Activated CD4-positive, alpha-beta memory T cell treated with anti-CD3 and anti-CD28 coated beads, Interleukin-2, amount 10 ng/mL, durations not matched to agents 7 days and 5 days (primary cell): Measurements from ENCODE around the gene KCNMA1. TPM values are rescaled to one million over a fixed set of nuclear protein-coding genes. Genes with fewer than 3 reads are reported as not detected.
"Not testable (repeated sequence)": the region's sequence is repeated elsewhere in the genome, so short reads cannot be mapped to it uniquely, and the experiment has no call there.

ENCODE experiments used
- CTCF ChIA-PET: fragments of 350-600 bp; sonication (Branson Sonifier 250); formaldehyde crosslinking; loops from one replicate; lab custom pipeline; 2021; ENCODE audit warnings: antibody characterized with exemption, inconsistent platforms; lab: Charles Lee
- POLR2A ChIA-PET: fragments of 350-600 bp; sonication (Branson Sonifier 250); formaldehyde crosslinking; loops from one replicate; lab custom pipeline; 2021; ENCODE audit warnings: antibody characterized with exemption; lab: Charles Lee
- DNase-seq: peaks from one replicate; pipeline ENCODE4 v3.0.0-alpha.2; 2020
- H3K27ac Mint-ChIP-seq: one replicate; pipeline ENCODE4 v1.8.0; 2021; ENCODE audit warnings: mild to moderate bottlenecking, mixed read lengths
- H3K27me3 Mint-ChIP-seq: one replicate; pipeline ENCODE4 v1.8.0; 2021; ENCODE audit warnings: mixed read lengths
- H3K36me3 Mint-ChIP-seq: one replicate; pipeline ENCODE4 v1.8.0; 2021; ENCODE audit warnings: low read depth, mixed read lengths
- H3K4me1 Mint-ChIP-seq: one replicate; pipeline ENCODE4 v1.8.0; 2021; ENCODE audit warnings: mixed read lengths
- H3K4me3 Mint-ChIP-seq: one replicate; pipeline ENCODE4 v1.8.0; 2021; ENCODE audit warnings: mild to moderate bottlenecking, mixed read lengths
- H3K9me3 Mint-ChIP-seq: one replicate; pipeline ENCODE4 v1.8.0; 2021; ENCODE audit warnings: mixed read lengths
- total RNA-seq, 2 experiments: library from RNA; stranded (reverse); gene quantifications; one replicate each; pipeline ENCODE4 v1.2.3, GENCODE V29; 2021

KCNMA1 gene
- total RNA-seq, 2 experiments from 2014 or later = 0.25 to 0.38 TPM

DNA sequence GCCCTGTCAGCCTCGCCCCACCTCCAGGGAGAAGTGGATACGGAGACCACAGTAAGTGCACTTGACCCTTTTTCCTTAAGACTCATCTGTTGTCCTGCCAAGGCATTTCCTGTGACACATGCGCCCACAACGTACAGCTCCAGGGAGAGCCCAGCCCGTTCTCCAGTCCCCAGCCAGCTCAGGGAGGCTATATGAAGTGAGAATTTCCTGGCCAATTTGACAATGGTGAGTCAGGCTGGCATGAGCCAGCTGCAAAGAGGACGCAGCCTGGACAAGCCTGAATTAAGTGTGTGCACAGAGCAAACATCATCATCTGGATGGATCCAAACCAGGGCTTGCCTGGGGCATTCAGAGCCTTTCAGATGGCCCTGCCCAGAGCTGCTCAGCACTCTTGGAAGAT is 244.8 kb downstream of the KCNMA1 start:
- Mint-ChIP-seq H3K4me1 (no peaks in the 10 kb centered on the region), H3K27me3 (no peaks in the 10 kb centered on the region), H3K27ac (no peak overlapping the region), H3K4me3 (no peak overlapping the region), H3K36me3 (no peaks in the 10 kb centered on the region), H3K9me3 (no peaks in the 10 kb centered on the region)
- ChIA-PET POLR2A (no interaction called here), CTCF (interaction anchor here (0.7 to 1.2 kb wide), 4 partner anchors 29 to 250 kb away, joined by 3 read pairs; no protein-coding TSS in a partner anchor)
- no peak for DNase-seq

DNA sequence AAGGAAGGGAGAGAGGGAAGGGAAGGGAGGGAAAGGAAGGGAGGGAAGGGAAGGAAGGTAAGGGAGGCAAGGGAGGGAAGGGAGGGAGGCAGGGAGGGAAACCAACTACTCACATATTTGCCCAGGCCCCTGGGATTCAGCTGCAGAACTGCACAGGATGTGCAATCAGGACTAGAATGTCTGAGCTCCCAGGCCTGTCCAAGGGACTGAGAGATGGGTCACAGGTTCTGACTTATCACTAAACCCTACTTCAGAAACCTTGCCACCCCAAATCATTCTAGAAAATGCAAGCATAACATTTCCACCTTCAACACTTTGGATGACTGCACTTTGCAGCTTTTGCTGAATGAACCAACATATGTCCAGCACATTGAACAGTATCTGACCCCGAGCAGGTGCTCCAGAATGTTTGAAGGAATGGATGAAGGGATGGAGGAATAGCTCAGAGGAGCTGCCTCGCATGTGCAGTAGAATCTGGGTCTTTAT is 245.3 kb downstream of the KCNMA1 start:
- no peaks in the 10 kb centered on the region for H3K27me3 Mint-ChIP-seq
- no peak for DNase-seq

DNA sequence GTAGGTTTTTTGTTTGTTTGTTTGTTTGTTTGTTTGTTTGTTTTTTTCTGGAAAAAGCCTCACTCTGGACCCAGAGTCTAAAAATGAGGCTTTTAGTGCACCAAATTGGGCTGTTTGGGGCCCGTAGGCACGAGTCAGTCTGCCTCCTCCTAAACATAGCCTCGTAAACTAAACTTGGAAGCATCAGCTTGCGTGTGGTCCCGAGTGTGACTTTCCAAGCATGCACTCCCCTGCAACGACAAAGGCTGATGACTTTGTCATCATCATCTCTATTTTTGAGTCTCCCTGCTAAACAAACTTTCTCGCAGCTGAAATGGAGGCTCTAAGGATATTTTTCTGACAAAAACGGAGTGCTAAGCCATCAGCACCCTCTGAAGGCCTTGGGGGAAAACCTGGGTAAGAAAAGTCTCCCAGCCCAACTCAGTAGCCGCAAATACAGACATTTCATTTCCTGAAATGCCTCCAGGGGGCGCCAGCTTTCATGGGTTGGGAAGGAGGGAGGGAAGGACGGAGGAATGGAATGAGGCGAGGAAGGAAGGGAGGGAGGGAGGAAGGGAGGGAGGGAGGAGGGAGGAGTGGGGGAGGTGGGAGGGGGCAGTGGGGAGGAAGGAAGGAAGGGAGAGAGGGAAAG is 245.9 kb downstream of the KCNMA1 start:
- no peaks in the 10 kb centered on the region for H3K27me3 Mint-ChIP-seq
- no peaks in the 10 kb centered on the region for H3K36me3 Mint-ChIP-seq
- no peaks in the 10 kb centered on the region for H3K4me1 Mint-ChIP-seq
- H3K9me3 Mint-ChIP-seq = no peaks in the 10 kb centered on the region
- CTCF ChIA-PET = interaction anchor here (1.1 kb wide), 1 partner anchor 252 kb away, joined by 3 read pairs; no protein-coding TSS in a partner anchor
- peak; percentile 24 for DNase-seq
- H3K27ac Mint-ChIP-seq = no peak overlapping the region
- H3K4me3 Mint-ChIP-seq = no peak overlapping the region
- POLR2A ChIA-PET = no interaction called here

More for the DNA sequence above, 245.3 kb downstream of the KCNMA1 start:
- no peaks in the 10 kb centered on the region for H3K36me3 Mint-ChIP-seq
- no peaks in the 10 kb centered on the region for H3K4me1 Mint-ChIP-seq
- POLR2A ChIA-PET = no interaction called here
- no peaks in the 10 kb centered on the region for H3K9me3 Mint-ChIP-seq
- CTCF ChIA-PET = interaction anchor here (0.7 to 1.2 kb wide), 4 partner anchors 30 to 251 kb away, joined by 3 read pairs; no protein-coding TSS in a partner anchor
- H3K4me3 Mint-ChIP-seq = no peak overlapping the region
- no peak overlapping the region for H3K27ac Mint-ChIP-seq

DNA sequence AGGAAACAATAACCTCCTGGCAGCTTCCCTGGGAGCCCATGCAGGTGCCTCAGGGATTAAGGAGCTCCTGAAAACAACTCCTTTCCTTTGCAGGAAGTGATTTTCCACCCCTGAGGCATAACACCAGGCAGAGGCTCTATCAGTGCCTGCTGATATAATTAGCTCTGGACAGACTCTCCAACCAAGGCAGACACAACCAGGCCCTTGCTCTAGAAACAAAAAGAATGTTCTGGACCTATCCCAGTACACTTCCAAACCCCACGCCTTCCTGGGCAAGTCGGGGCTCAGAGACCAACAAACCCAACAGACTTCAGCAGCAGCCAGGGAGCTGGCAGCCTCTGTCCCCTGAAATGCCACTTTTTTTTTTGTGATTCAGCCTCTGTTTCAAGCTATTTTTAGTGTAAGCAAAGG is 247.1 kb downstream of the KCNMA1 start:
- no peak overlapping the region for H3K4me3 Mint-ChIP-seq
- no peak overlapping the region for H3K27ac Mint-ChIP-seq
- POLR2A ChIA-PET = no interaction called here
- no peaks in the 10 kb centered on the region for H3K36me3 Mint-ChIP-seq
- no peaks in the 10 kb centered on the region for H3K9me3 Mint-ChIP-seq
- DNase-seq = no peak
- H3K4me1 Mint-ChIP-seq = no peaks in the 10 kb centered on the region
- H3K27me3 Mint-ChIP-seq = no peaks in the 10 kb centered on the region
- CTCF ChIA-PET = interaction anchor here (1.6 kb wide), 1 partner anchor 252 kb away, joined by 4 read pairs; no protein-coding TSS in a partner anchor

DNA sequence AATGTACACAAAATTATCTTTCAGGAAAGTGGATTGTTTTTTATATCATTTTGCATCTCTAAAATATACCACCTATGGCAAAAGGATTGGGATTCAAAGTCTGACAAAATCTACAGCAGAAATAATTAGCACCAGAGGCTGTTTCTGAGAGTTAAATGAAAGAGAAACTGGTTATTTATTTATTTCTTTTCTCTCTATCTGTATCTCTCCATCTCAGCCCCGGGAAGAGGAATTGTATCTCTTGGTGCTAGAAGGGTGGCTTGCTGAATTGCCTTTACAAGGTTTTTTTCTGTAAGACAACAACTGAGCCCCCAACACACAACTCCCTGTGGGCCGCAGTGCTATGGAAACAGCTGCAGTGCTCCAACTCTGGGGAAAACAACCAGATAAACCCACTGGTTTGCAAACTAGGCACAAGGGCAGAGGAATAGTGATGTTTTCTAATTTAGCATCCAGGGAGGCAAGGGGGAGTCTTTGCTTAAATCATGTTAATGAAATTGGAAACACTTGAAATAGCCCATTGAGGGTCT is 249.0 kb downstream of the KCNMA1 start:
- H3K27ac Mint-ChIP-seq = no peak overlapping the region
- ChIA-PET CTCF (no interaction called here), POLR2A (no interaction called here)
- H3K36me3 Mint-ChIP-seq = no peaks in the 10 kb centered on the region
- H3K4me1 Mint-ChIP-seq = no peaks in the 10 kb centered on the region
- no peak overlapping the region for H3K4me3 Mint-ChIP-seq
- no peak for DNase-seq
- H3K27me3 Mint-ChIP-seq = no peaks in the 10 kb centered on the region
- H3K9me3 Mint-ChIP-seq = no peaks in the 10 kb centered on the region

DNA sequence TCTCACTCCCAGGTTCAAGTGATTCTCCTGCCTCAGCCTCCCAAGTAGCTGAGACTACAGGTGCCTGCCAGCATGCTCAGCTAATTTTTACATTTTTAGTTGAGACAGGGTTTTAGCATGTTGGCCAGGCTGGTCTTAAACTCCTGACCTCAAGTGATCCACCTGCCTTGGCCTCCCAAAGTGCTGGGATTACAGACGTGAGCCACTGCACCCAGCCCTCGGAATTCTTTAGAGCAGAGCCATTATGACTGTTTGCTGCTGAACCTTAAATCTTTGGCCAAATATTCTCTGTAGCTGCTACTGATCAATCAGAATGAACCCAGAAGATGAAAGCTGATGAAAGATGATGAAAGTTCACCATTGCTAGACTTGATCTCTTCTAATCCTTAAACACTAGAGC is 249.9 kb downstream of the KCNMA1 start:
- CTCF ChIA-PET, H3K27ac Mint-ChIP-seq, H3K27me3 Mint-ChIP-seq, H3K4me1 Mint-ChIP-seq, DNase-seq, H3K4me3 Mint-ChIP-seq, H3K36me3 Mint-ChIP-seq, POLR2A ChIA-PET, H3K9me3 Mint-ChIP-seq: not testable (repeated sequence)

DNA sequence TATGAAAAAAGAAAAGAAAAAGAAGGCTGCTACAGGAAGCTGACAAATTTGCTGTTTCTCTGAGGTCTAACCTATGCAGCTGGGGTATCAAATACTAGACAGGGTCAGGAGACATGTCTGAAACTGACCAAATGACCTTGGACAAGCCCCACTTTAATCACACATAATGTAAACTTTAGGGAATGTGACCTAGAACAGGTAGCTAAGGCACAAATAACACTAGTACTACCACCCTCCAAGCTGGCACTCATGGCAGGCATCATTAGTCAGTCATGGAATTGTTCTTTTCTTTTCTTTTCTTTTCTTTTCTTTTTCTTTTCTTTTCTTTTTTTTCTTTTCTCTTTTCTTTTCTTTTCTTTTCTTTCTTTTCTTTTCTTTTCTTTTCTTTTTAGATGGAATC is 250.4 kb downstream of the KCNMA1 start:
- Mint-ChIP-seq H3K27me3 (no peaks in the 10 kb centered on the region), H3K27ac (no peak overlapping the region), H3K9me3 (no peaks in the 10 kb centered on the region), H3K36me3 (no peaks in the 10 kb centered on the region), H3K4me1 (no peaks in the 10 kb centered on the region), H3K4me3 (no peak overlapping the region)
- CTCF ChIA-PET = no interaction called here
- POLR2A ChIA-PET = no interaction called here
- no peak for DNase-seq

DNA sequence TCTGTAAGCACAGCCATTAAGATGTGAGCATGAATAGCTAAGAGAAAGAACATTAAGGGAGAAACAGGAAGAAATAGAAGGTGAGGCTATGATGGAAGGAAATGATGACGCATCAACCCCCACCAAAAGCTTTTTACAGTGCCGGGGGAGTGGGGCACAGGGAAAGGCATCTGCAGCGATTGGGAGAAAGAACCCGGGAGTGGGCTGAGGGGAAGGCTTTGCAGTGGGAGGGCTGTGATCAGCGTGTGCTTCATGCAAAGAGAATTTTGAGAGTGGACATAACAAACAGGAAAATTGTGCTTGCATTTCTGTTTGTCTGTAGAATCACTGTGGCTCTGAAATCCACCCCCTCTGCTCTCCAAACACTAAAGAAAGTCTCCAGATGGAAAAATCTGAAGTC is 250.8 kb downstream of the KCNMA1 start:
- ChIA-PET CTCF (no interaction called here), POLR2A (no interaction called here)
- no peak overlapping the region for H3K4me3 Mint-ChIP-seq
- H3K27me3 Mint-ChIP-seq = no peaks in the 10 kb centered on the region
- no peaks in the 10 kb centered on the region for H3K9me3 Mint-ChIP-seq
- H3K4me1 Mint-ChIP-seq = no peaks in the 10 kb centered on the region
- H3K36me3 Mint-ChIP-seq = no peaks in the 10 kb centered on the region
- H3K27ac Mint-ChIP-seq = no peak overlapping the region
- DNase-seq = no peak

DNA sequence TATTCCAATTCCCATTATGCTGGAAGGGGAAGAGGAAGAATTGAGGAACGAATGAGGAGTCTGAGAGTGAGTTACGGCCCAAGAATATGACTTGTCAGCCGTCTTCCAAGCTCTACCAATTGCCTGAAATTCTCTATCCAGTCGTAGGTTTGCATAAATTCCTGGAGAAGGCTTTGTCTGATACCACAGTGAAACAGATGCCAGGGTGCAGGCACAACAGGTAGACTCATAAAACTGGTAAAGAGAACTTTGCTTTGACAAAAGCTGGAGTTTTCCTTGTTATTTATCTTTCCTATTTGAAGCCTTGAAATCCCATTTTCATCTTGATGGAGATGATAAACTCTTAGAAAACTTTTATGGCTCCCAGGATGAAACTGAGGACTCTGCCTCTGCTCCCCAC is 251.2 kb downstream of the KCNMA1 start:
- ChIA-PET POLR2A (no interaction called here), CTCF (no interaction called here)
- no peaks in the 10 kb centered on the region for H3K4me1 Mint-ChIP-seq
- no peaks in the 10 kb centered on the region for H3K9me3 Mint-ChIP-seq
- H3K27me3 Mint-ChIP-seq = no peaks in the 10 kb centered on the region
- no peak for DNase-seq
- no peak overlapping the region for H3K4me3 Mint-ChIP-seq
- H3K36me3 Mint-ChIP-seq = no peaks in the 10 kb centered on the region
- H3K27ac Mint-ChIP-seq = no peak overlapping the region

DNA sequence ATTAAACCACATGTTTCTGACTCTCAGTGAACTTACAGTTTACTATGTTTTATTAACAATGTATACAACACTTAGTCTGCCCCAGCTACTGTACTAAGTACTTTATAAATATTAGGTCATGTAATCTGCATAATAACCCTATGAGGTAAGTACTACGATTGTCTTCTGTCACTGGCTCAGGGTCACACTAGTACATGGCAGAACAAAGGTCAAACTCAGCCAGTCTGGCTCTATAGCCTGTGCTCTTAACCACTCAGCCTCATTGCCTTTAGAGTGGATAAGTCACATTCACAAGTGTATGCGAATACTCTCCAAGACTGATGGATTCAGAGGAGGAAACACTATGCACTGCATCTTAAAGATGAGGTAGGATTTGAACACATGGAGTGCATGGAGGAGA is 252.3 kb downstream of the KCNMA1 start:
- no peak overlapping the region for H3K4me3 Mint-ChIP-seq
- POLR2A ChIA-PET = no interaction called here
- no peak for DNase-seq
- CTCF ChIA-PET = no interaction called here
- H3K4me1 Mint-ChIP-seq = no peaks in the 10 kb centered on the region
- H3K27ac Mint-ChIP-seq = no peak overlapping the region
- no peaks in the 10 kb centered on the region for H3K9me3 Mint-ChIP-seq
- no peaks in the 10 kb centered on the region for H3K27me3 Mint-ChIP-seq
- H3K36me3 Mint-ChIP-seq = no peaks in the 10 kb centered on the region

DNA sequence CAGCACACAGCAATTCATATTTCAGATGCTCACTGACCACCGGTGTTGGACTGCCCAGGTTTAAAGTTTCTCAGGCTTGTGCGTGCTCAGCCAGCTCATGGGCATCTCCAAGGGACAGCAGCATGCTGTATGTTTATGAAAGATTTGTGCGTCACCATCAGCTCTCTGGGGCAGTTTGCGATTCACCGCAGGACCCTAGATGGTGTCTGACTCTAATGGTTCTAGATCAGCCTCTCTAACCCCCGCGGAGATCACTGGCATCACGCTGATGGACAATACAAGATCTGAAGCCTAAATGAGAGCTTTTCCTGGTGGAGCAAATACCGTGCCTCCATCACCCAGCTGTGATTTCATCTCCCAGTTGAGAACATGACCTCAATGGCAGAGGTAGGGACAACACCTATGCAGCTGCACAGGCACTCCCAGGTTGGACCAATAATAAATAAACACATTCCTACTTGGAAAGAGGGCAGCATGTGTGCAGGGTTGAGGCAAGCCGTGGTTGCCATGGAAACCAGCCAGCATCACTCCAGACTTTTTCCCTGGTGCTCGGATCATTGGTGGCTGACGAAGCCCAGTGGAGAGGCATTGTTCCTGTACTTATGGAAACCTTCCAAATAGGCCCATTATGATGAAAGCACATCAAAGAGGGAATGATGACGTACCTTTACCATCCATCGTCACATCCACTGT is 253.6 kb downstream of the KCNMA1 start:
- no peak overlapping the region for H3K27ac Mint-ChIP-seq
- H3K9me3 Mint-ChIP-seq = no peaks in the 10 kb centered on the region
- POLR2A ChIA-PET = no interaction called here
- DNase-seq = no peak
- H3K4me3 Mint-ChIP-seq = no peak overlapping the region
- no peaks in the 10 kb centered on the region for H3K36me3 Mint-ChIP-seq
- CTCF ChIA-PET = no interaction called here
- peaks cover 4% of the 10 kb centered on the region for H3K27me3 Mint-ChIP-seq
- H3K4me1 Mint-ChIP-seq = no peaks in the 10 kb centered on the region

DNA sequence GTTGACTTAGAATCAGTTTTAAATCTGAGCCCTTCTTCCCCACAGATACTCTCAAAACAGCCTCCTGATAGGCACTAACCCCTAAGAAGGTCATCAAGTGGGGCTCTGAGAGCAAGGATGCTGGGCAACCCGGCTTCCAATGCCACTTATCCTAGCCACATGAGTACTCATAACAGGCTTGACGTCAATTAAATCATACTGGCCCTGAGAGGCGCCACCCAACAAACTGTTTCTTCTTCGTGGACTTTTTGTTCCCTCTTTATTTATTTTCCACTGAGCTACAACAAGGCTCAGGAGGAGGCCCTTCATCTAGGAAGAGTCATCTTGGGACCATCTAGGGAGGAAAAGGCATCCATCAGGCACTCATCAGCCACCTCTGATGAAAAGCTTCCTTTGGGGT is 255.9 kb downstream of the KCNMA1 start:
- H3K9me3 Mint-ChIP-seq = no peaks in the 10 kb centered on the region

DNA sequence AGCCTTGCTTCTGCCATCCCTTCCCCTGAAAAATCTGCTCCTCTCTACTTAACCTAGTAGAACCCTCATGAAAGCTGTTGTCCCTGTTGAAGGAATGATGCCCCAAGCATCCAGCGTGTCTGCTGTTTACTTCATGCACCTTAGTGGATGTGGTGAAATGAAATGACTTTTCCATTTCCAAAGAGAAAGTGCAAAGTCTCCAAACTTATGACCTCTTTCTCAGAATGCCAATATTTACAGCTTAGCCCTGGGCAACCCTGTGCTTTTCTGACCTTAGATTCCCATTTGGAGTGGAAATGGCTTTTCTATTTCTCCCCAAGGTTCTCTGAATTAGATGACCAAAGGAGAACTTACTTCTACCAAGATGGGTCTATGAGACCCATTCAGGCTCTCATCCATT is 256.9 kb downstream of the KCNMA1 start:
- CTCF ChIA-PET = no interaction called here
- peaks cover 7% of the 10 kb centered on the region for H3K27me3 Mint-ChIP-seq

More for the DNA sequence above, 255.9 kb downstream of the KCNMA1 start:
- H3K4me1 Mint-ChIP-seq = no peaks in the 10 kb centered on the region
- ChIA-PET POLR2A (no interaction called here), CTCF (no interaction called here)
- peaks cover 7% of the 10 kb centered on the region for H3K27me3 Mint-ChIP-seq
- no peak overlapping the region for H3K4me3 Mint-ChIP-seq
- H3K27ac Mint-ChIP-seq = no peak overlapping the region
- no peak for DNase-seq
- no peaks in the 10 kb centered on the region for H3K36me3 Mint-ChIP-seq

More for the DNA sequence above, 256.9 kb downstream of the KCNMA1 start:
- no peaks in the 10 kb centered on the region for H3K4me1 Mint-ChIP-seq
- no peaks in the 10 kb centered on the region for H3K36me3 Mint-ChIP-seq
- no peak overlapping the region for H3K4me3 Mint-ChIP-seq
- POLR2A ChIA-PET = no interaction called here
- no peak for DNase-seq
- H3K27ac Mint-ChIP-seq = no peak overlapping the region
- H3K9me3 Mint-ChIP-seq = no peaks in the 10 kb centered on the region
